H1 (cell line): Measurements from ENCODE around the gene MGMT.

Experiments used
- CREB1 ChIP-seq: IDR thresholded peaks from 2 replicates; pipeline ENCODE4 v1.6.1; 2012; ENCODE audit warnings: inconsistent platforms
- CTCF ChIP-seq, 3 experiments: IDR thresholded peaks; 1 replicate in 2 of 3; 2 replicates in 1 of 3; pipeline versions ENCODE4 v1.5.1 to v1.6.1; 2011; ENCODE audit warnings: low read length in 3 of 3, mild to moderate bottlenecking in 3 of 3, inconsistent platforms in 2 of 3, low read depth in 1 of 3, moderate library complexity in 1 of 3; ENCODE audit not compliant: insufficient read depth in 1 of 3; ENCODE audit errors: control extremely low read depth in 1 of 3
- HDAC2 ChIP-seq, 2 experiments: fragments of 300-600 bp in 1 of 2; sonication (generic) in 1 of 2; IDR thresholded peaks; 2 replicates each; pipeline ENCODE4 v1.6.1; 2011 to 2012; ENCODE audit warnings: low read depth in 2 of 2, low read length in 2 of 2, mild to moderate bottlenecking in 2 of 2, moderate library complexity in 2 of 2, borderline replicate concordance in 1 of 2, inconsistent platforms in 1 of 2
- POLR2A ChIP-seq, 2 experiments: IDR thresholded peaks; 1 replicate in 1 of 2; 2 replicates in 1 of 2; pipeline ENCODE4 v1.6.1; 2011; ENCODE audit warnings: low read depth in 2 of 2, low read length in 2 of 2, mild to moderate bottlenecking in 2 of 2; ENCODE audit errors: control extremely low read depth in 1 of 2
- RBBP5 ChIP-seq: IDR thresholded peaks from 2 replicates; pipeline ENCODE4 v1.7.1; 2012; ENCODE audit warnings: low read depth, mild to moderate bottlenecking, inconsistent platforms, low read length, moderate library complexity, borderline replicate concordance
- USF2 ChIP-seq: IDR thresholded peaks from 2 replicates; pipeline ENCODE4 v1.6.1; 2011; ENCODE audit warnings: low read length, improper control_type of control experiment
- TF ChIP-seq, protein P1 (sequence below): IDR thresholded peaks from 2 replicates; pipeline ENCODE4 v1.6.1; 2012; ENCODE audit warnings: inconsistent platforms
- TF ChIP-seq, protein P2 (sequence below): IDR thresholded peaks from 2 replicates; pipeline ENCODE4 v1.6.1; 2012; ENCODE audit warnings: low read length, inconsistent platforms

- TF ChIP-seq HDAC2 (IDR thresholded peaks at IDR 0.05; ENCODE audit: borderline replicate concordance in 1 of 2, low read depth in 2 of 2, low read length in 2 of 2) = no peak
- TF ChIP-seq CTCF (IDR thresholded peaks at IDR 0.05; ENCODE audit: control extremely low read depth in 1 of 3, insufficient read depth in 1 of 3, low read depth in 1 of 3, low read length in 3 of 3) = no peak
- no peak for TF ChIP-seq USF2
- TF ChIP-seq, protein P1, sequence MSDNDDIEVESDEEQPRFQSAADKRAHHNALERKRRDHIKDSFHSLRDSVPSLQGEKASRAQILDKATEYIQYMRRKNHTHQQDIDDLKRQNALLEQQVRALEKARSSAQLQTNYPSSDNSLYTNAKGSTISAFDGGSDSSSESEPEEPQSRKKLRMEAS = no peak
- no peak for TF ChIP-seq CREB1
- no peak for TF ChIP-seq RBBP5
- TF ChIP-seq POLR2A (IDR thresholded peaks at IDR 0.05; ENCODE audit: control extremely low read depth in 1 of 2, low read depth in 2 of 2, low read length in 2 of 2) = no peak
- TF ChIP-seq, protein P2, sequence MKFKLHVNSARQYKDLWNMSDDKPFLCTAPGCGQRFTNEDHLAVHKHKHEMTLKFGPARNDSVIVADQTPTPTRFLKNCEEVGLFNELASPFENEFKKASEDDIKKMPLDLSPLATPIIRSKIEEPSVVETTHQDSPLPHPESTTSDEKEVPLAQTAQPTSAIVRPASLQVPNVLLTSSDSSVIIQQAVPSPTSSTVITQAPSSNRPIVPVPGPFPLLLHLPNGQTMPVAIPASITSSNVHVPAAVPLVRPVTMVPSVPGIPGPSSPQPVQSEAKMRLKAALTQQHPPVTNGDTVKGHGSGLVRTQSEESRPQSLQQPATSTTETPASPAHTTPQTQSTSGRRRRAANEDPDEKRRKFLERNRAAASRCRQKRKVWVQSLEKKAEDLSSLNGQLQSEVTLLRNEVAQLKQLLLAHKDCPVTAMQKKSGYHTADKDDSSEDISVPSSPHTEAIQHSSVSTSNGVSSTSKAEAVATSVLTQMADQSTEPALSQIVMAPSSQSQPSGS = no peak
Measured at GRCh38 chr10:129520440-129521080, 53.5 kb downstream of the MGMT start.
